ENCODE results near the gene EFCAB6.

- TF ChIP-seq CTCF (IDR thresholded peaks at IDR 0.05) = peak in 2 of 4 experiments; percentile 12 to 17
- TF ChIP-seq POLR2A (IDR thresholded peaks at IDR 0.05) = no peak
Observed at GRCh38 chr22:43826142-43827002, 14.3 kb upstream of the EFCAB6 start.
